Skeletal muscle satellite cell (primary cell): ENCODE data around the gene IPO9.
"Not testable (repeated sequence)": the region's sequence is repeated elsewhere in the genome, so short reads cannot be mapped to it uniquely, and the experiment has no call there.

Experiments used
- H3K27me3 ChIP-seq: 2 replicates; pipeline ENCODE4 v1.7.0; 2013; ENCODE audit warnings: low read length; ENCODE audit not compliant: control insufficient read depth, insufficient read depth
- H3K36me3 ChIP-seq: 2 replicates; pipeline ENCODE4 v1.7.0; 2013; ENCODE audit warnings: mild to moderate bottlenecking, control low read depth, low read length; ENCODE audit not compliant: insufficient read depth
- H3K4me1 ChIP-seq: 2 replicates; pipeline ENCODE4 v1.7.0; 2013; ENCODE audit warnings: low read length; ENCODE audit not compliant: control insufficient read depth, insufficient read depth
- H3K4me2 ChIP-seq: 2 replicates; pipeline ENCODE4 v1.7.0; 2013; ENCODE audit warnings: mild to moderate bottlenecking, low read length
- H3K4me3 ChIP-seq: 2 replicates; pipeline ENCODE4 v1.7.0; 2013; ENCODE audit warnings: low read length
- H3K9ac ChIP-seq: 2 replicates; pipeline ENCODE4 v1.7.0; 2013; ENCODE audit warnings: mild to moderate bottlenecking, low read depth, low read length, moderate library complexity
- H3K9me3 ChIP-seq: replicated peaks from 2 replicates; pipeline ENCODE4 v1.7.0; 2013; ENCODE audit warnings: mild to moderate bottlenecking, control low read depth, low read length

The IPO9 gene

GRCh38 chr1:201900476-201900875 is 71.5 kb downstream of the IPO9 start:
- Histone ChIP-seq H3K4me2 (no peak overlapping the region), H3K4me3 (no peak overlapping the region), H3K9me3 (no peaks in the 10 kb centered on the region), H3K27me3 (peaks cover 7% of the 10 kb centered on the region), H3K9ac (no peak overlapping the region), H3K4me1 (peaks cover 24% of the 10 kb centered on the region), H3K36me3 (no peaks in the 10 kb centered on the region)

GRCh38 chr1:201901036-201901435 is 72.1 kb downstream of the IPO9 start:
- H3K9ac ChIP-seq, H3K4me3 ChIP-seq, H3K27me3 ChIP-seq, H3K4me2 ChIP-seq, H3K9me3 ChIP-seq, H3K36me3 ChIP-seq: not testable (repeated sequence)
- H3K4me1 ChIP-seq, result peaks cover 22% of the 10 kb centered on the region

DNA sequence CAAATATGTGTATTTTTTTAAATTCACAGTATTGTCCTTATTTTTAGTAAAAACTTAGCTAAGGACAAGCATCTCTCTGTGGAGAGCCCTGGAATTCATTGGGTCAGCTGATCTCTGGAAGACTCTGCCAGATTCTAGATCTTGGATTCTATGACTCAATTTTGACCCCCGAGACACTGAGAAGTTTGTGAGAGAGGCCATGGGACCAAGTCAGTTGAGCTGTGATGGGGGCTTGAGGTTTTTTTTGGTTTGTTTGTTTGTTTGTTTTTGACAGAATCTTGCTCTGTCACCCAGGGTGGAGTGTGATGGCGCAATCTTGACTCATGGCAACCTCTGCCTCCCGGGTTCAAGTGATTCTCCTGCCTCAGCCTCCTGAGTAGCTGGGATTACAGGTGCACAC is 73.2 kb downstream of the IPO9 start:
- Histone ChIP-seq H3K27me3 (peaks cover 11% of the 10 kb centered on the region), H3K4me1 (peaks cover 13% of the 10 kb centered on the region), H3K4me3 (no peak overlapping the region), H3K9ac (no peak overlapping the region), H3K4me2 (no peak overlapping the region), H3K36me3 (no peaks in the 10 kb centered on the region), H3K9me3 (no peaks in the 10 kb centered on the region)

- H3K36me3 ChIP-seq, result no peaks in the 10 kb centered on the region
- H3K4me3 ChIP-seq, result no peak overlapping the region
- H3K27me3 ChIP-seq, result peaks cover 11% of the 10 kb centered on the region
- peaks cover 11% of the 10 kb centered on the region for H3K4me1 ChIP-seq
- no peak overlapping the region for H3K4me2 ChIP-seq
- no peaks in the 10 kb centered on the region for H3K9me3 ChIP-seq
- H3K9ac ChIP-seq, result no peak overlapping the region
These were observed 74.2 kb downstream of the IPO9 start for GRCh38 chr1:201903135-201903534.

- Histone ChIP-seq H3K4me3 (no peak overlapping the region), H3K9me3 (no peaks in the 10 kb centered on the region), H3K4me2 (no peak overlapping the region), H3K4me1 (peaks cover 11% of the 10 kb centered on the region), H3K9ac (no peak overlapping the region), H3K27me3 (peaks cover 18% of the 10 kb centered on the region), H3K36me3 (no peaks in the 10 kb centered on the region)
These were observed 75.6 kb downstream of the IPO9 start for GRCh38 chr1:201904579-201904978.

GRCh38 chr1:201905234-201905890 is 76.4 kb downstream of the IPO9 start:
- Histone ChIP-seq H3K4me2 (no peak overlapping the region), H3K9me3 (no peaks in the 10 kb centered on the region), H3K4me3 (no peak overlapping the region), H3K4me1 (peaks cover 11% of the 10 kb centered on the region), H3K36me3 (no peaks in the 10 kb centered on the region), H3K9ac (no peak overlapping the region), H3K27me3 (peaks cover 16% of the 10 kb centered on the region)

DNA sequence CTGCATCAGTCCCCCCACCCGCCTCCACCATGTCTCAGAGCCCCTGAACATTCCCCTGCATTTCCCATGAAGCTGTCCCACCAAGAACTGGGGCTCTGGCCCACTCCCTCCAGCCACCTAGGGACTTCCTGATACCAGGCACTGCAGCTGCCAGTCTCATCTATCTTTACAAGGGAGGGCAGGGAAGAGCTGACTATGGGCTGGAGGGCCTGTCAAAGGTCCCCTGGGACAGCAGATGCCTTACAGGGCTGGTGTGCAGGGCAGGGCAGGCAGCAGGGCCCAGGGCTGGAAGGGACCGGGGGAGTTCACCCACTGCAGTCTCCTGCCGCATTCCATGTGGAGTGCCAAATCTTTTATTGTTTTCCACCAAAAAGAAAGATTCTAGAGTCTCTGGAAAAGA is 77.4 kb downstream of the IPO9 start:
- Histone ChIP-seq H3K4me1 (peaks cover 11% of the 10 kb centered on the region), H3K27me3 (peaks cover 16% of the 10 kb centered on the region), H3K9ac (no peak overlapping the region), H3K36me3 (no peaks in the 10 kb centered on the region), H3K4me2 (no peak overlapping the region), H3K4me3 (no peak overlapping the region), H3K9me3 (no peaks in the 10 kb centered on the region)

GRCh38 chr1:201907621-201908020 is 78.7 kb downstream of the IPO9 start:
- no peaks in the 10 kb centered on the region for H3K9me3 ChIP-seq
- H3K27me3 ChIP-seq, result peaks cover 16% of the 10 kb centered on the region
- no peaks in the 10 kb centered on the region for H3K36me3 ChIP-seq
- no peak overlapping the region for H3K9ac ChIP-seq
- no peak overlapping the region for H3K4me3 ChIP-seq
- no peak overlapping the region for H3K4me2 ChIP-seq
- peaks cover 11% of the 10 kb centered on the region for H3K4me1 ChIP-seq

DNA sequence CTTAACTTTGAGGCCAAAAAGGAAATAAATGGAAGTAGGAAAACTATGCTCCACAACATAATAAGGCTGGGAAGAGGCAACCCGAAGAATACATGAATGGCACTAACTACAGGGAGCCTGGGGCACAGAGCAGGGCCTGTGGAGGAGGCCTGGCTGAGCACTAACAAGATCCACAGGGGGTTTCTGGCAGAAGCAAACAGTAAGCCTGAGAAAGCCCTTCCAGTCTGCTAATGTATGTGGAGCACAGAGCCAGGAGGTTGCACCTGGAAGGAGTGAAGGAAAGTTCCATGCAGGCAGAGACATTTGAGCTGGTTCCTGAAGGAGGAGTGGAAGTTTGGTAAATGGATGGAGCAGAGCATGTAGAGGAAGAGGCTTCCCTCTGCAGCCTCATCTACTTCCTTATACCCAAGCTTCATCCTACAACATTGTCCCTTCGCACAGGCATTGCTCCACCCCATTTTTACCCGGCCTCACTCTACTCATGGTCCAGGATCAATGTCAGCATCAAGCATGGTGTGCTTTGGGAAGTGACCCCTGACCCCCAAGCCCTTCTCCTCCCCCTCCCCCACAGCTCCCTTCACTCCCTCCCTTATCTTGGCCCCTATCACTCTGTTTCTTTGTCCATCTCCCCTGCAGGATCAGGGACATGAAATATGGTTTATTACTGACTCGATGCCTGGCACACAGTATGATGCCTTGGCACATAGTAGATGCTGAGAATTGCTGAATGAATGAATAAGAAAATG is 83.0 kb downstream of the IPO9 start:
- no peak overlapping the region for H3K9ac ChIP-seq
- H3K9me3 ChIP-seq, result no peaks in the 10 kb centered on the region
- no peak overlapping the region for H3K4me3 ChIP-seq
- H3K27me3 ChIP-seq, result peaks cover 14% of the 10 kb centered on the region
- peaks cover 11% of the 10 kb centered on the region for H3K4me1 ChIP-seq
- H3K36me3 ChIP-seq, result no peaks in the 10 kb centered on the region
- H3K4me2 ChIP-seq, result no peak overlapping the region

DNA sequence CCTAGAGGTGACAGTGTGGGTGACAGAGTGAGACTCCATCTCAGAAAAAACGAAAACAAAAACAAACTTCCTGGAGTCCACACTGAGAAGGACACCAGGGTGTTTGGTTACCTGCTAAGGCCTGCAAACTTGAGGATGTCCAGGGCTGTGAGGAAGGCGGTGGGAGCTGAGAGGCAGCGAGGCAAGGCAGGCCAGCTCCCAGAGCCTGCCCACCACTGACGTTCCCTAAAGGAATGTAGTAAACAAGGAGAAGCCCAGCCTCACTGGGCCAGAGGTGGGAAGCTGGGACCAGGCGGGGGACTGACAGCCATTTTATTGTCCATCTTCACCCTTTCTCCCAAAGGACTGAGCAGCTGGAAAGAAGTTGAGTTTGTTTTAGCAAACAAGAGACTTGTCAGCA is 83.9 kb downstream of the IPO9 start:
- Histone ChIP-seq H3K36me3 (no peaks in the 10 kb centered on the region), H3K9ac (no peak overlapping the region), H3K27me3 (peaks cover 12% of the 10 kb centered on the region), H3K4me1 (peaks cover 20% of the 10 kb centered on the region), H3K4me2 (no peak overlapping the region), H3K4me3 (no peak overlapping the region), H3K9me3 (no peaks in the 10 kb centered on the region)

GRCh38 chr1:201914456-201915235 is 85.7 kb downstream of the IPO9 start:
- Histone ChIP-seq H3K27me3 (peaks cover 4% of the 10 kb centered on the region), H3K4me3 (no peak overlapping the region), H3K9ac (no peak overlapping the region), H3K36me3 (no peaks in the 10 kb centered on the region), H3K4me2 (no peak overlapping the region), H3K9me3 (no peaks in the 10 kb centered on the region), H3K4me1 (peaks cover 26% of the 10 kb centered on the region)
